Measurements from ENCODE around the gene ZNF471.
A peak's percentile ranks its signal among the peaks of the same experiment; 100 is the strongest.

Gene ZNF471

DNA sequence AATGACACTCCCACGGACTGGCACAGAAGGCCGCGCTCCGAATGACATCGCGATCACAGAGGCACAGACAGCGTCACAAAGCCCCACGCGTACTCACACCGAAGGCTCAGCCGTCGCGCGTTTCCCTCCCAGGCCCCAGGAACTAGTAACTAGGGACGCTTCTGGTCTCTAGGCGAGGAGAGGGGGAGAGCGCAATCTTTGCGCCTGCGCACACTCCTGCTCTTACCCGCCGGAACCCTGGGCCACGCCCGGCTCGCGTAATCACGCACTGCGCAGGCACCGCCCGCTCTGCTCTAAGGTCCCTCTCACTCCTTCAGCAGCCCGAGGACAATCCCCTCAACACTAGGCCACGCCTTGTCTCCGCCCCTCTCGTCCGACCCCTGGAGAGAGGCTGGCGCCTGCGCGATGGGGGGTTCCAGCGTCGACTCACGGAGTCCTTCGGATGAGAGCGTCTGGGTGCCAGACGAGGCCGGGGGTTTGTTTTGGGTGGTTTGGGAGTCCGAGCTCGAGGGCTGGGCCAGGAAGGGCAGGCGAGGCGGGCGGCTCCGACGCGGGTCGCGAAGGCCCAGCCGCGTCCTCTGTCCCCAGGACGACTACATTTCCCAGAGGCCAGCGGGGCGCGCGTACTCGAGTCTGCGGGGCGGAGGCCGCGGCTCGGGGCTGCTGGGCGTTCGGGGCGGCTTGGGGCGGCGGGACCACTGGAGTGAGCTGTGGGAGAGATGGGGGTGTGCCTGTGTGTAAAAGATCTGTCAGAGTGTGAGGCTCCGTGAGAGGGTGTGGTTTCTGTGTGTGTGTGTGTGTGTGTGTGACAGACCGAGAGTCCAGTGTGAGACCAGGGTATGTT, at the start of gene ZNF471:
Gene ZNF471, plus strand, starts transcription at position 410 of the 844 bp plus-strand sequence. CDS start 3,717 bp downstream, outside the sequence.
- DNase-seq (ENCODE audit: low read depth), result peak; percentile 77

DNA sequence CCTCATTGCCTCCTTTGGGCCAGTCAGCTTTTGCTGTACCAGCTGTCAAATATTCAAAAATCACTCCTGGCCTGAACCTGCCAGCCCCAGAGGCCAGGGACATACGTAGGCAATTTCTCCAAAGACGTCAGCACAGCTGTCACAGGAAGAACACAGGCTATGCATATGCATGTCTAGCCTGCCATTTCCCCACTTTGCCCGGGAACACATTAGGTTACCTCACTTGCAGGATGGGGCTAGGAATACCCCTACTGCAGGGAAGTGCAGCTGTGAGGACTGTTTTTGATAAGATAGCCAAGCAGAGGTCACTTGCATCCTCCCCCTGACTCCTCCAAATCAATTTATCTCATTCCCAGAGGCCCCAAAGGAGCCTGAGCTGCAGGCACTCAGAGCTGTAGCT, 33.3 kb upstream of the ZNF471 start:
- DNase-seq (ENCODE audit: low read depth), result no peak

DNA sequence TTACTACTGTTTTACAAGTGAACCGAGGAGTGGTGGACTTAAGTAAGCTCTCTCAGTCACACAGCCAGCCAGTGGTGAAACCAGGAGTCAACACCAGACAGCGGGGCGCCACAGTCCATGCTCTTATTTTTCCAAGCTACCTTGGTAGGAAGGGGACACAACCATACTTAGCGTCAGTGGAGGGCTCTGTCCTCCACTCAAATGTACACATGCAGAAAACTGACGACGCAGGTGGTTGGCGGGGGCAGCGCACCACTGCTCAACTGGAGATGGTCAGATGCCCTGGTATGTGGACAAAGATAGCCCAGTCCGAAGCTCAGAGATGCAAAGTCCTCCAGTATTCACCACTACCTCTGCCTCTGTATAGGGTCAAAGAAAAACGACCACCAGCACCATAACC, 31.6 kb upstream of the ZNF471 start:
- DNase-seq (ENCODE audit: low read depth), result no peak

DNA sequence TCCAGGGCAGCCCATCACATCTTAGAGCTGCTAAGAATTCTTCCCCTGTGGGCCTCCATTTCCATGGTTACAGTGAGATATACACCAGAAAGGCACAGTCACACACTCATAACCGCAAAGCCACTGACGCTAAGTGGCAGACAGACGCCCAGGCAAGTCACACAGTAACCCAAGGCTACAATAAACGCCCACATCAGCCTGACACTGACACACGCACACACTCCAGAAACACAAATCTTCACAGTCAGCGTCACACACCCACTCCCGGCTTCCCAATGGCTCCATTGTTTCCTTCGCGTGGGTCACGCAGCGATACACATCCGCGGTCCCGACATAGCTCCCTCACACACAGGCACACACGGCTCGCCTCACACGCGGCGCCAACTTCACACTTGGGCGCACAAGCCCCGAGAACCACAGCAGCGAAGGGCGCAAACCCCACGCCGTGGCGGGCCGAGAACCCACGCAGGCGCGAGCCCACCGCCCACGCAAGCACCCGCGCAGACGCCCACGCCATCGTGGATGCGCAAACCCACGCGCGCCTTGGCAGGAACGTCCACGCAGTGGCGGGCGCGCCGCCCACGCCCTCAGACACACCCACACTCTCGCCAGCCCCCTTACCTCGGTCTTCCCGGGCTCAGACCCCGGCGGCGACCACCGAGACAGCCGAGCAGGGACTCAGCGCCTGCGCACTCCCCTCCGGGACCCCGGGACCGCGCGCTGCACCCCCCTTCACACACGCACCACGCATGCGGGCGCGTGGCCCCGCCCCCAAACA, 30.8 kb upstream of the ZNF471 start, which contains the start of gene ZNF667:
Gene ZNF667, minus strand, starts transcription at position 695 of the 778 bp plus-strand sequence. CDS start 14,975 bp downstream, outside the sequence.
- peak; percentile 6 for DNase-seq (ENCODE audit: low read depth)

DNA sequence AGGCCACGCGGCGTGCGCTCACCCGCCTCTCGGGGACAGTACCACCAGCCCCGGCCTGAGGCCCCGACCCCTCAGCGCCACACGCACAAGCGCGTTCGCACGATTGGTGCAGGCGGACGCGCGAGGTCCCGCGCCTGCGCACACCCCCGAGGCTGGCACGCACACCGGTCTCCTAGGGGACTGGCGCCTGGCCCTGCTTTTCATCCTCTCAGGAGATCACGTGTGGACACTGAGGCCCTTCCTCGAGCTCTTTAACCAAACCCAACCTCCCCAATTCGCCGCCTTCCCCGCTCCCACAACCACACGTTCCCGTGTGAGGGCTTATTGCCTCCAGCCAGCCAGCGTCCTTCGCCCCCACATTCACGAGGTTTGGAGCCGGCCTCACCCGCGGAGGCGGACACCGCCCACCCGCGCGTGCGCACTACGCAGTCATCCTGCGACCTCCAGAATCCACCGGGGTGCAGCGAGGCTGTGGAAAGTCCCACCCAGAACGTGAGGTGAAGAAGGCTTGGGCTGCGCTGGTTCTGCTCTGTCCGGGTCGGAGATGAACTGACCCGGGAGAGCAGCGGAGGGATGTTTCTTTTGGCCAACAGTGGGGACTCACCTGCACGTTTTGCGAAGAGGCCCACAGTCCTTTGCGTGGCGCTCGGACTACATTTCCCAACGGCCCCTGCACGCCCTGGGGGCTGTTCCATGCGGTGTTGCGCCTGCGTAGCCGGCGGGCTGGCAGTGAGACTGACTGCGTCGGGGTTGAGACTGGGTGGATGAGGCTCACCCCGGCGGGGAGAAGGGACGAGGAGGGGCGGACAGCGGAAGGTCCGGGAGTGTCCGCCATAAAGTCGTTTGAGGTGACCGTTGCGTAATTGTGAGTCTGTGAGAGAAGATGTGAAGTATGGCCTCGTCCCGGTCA, 30.0 kb upstream of the ZNF471 start:
- DNase-seq (ENCODE audit: low read depth), result peak; percentile 59

DNA sequence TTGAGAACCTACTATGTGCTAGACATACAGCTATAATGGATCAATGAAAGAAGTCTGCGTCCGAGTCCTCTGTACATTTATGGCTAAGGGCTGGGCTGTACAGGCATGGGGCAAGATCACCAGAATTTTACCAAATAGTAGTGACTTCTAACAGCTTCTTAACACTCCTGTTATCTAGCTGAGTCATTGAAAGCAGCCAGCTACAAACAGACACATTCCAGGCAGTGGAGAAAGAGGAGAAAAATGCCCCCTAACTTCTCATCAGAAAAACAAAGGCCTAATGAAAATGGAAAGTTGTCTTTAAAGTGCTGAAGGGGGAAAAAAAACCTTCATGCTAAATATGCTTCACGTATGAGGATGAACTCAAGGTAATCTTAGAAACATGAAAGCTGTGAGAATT, 16.3 kb upstream of the ZNF471 start:
- DNase-seq (ENCODE audit: low read depth), result no peak

DNA sequence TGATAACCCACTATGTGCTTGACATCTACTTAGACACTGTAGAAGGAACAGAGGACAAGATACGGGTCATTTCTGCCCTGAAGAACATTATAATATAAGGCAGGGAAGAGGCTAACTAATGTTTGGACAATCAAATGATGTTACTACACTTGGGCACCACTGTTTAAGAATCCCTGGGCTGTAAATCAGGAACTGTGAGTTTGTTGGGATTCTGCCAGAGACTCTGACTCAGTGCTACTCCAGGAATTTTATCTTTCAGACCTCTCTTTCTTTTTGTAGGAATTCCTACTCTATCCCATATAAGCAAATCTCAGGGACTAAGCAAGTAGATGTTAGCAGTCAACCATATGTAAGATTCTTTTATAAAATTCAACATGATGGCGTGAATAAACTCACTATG, 3.1 kb upstream of the ZNF471 start:
- DNase-seq (ENCODE audit: low read depth), result no peak

DNA sequence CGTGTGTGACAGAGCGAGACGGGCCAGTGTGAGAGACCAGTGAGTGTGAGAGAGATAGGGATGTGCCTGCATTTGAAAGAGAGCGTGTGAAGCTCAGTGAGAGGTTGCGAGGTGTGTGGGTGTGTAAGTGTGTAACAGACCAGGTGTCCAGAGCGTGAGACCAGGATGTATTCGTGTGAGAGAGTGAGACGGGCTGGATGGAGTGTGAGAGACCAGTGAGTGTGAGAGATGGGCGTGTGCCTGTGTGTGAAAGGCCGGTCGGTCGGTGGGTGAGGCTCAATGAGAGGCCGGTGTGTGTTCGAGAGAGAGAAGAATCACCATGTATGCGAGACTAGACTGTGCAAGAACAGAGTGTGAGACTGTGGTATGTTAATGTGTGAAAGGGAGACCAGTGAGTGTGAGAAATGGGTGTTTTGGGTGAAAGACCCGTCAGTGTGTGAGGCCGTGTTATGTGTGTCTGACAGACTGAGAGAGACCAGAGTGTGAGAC, 679 bp downstream of the ZNF471 start:
- DNase-seq (ENCODE audit: low read depth), result no peak

DNA sequence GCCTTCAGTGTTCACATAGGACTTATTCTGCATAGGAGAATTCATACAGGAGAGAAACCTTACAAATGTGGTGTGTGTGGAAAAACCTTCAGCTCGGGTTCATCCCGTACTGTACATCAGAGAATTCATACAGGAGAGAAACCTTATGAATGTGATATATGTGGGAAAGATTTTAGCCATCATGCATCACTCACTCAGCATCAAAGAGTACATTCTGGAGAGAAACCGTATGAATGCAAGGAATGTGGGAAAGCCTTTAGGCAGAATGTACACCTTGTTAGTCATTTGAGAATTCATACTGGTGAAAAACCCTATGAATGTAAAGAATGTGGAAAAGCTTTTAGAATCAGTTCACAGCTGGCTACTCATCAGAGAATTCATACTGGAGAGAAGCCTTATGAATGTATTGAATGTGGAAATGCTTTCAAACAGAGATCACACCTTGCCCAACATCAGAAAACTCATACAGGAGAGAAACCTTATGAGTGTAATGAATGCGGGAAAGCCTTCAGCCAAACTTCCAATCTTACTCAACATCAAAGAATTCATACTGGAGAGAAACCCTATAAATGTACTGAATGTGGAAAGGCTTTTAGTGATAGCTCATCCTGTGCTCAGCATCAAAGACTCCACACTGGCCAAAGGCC, 17.7 kb downstream of the ZNF471 start:
- no peak for DNase-seq (ENCODE audit: low read depth)

DNA sequence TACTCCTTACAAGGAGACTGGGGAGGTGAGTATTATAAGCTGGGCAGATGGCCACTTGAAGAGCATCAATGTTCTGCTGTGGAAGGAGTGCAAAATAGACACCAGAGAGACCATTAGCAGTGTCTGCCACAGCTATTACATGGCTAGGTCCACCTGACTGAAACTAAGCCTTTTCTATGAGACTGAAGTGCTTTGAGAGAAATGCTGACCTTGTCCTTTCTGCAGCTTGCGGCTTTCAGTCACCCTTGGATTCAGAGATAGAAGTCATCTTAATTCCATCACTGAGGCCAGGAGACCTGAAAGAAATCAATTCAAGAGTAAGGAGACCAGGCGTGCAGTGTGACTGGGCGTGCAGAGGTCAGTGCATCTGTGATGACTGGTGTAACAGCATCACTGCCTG, 29.8 kb downstream of the ZNF471 start:
- DNase-seq (ENCODE audit: low read depth), result no peak

DNA sequence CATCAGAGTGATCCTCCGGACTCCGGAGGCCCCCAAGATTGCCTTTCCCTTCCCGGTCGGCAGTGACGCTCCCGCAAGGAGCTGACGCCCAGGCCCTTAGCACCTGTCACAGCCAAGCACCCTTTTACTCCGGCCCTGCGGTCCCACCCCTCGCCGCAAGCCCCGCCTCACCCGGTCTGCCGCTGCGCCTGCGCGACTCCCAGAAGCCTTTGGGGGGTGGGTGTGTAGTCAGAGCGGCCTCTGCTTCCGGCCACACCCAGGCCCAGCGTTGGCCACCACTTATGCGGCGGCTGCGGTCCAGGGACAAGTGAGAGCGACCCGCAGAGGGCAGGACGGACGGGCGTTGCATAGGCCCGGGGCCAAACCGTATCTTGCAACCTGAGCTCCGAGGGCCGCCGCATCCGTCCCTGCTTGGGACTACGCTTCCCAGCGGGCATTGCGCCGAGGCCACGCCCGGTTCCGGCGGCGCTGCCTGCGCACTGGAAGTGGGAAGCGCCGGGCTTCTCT, 30.7 kb downstream of the ZNF471 start:
- peak; percentile 83 for DNase-seq (ENCODE audit: low read depth)

DNA sequence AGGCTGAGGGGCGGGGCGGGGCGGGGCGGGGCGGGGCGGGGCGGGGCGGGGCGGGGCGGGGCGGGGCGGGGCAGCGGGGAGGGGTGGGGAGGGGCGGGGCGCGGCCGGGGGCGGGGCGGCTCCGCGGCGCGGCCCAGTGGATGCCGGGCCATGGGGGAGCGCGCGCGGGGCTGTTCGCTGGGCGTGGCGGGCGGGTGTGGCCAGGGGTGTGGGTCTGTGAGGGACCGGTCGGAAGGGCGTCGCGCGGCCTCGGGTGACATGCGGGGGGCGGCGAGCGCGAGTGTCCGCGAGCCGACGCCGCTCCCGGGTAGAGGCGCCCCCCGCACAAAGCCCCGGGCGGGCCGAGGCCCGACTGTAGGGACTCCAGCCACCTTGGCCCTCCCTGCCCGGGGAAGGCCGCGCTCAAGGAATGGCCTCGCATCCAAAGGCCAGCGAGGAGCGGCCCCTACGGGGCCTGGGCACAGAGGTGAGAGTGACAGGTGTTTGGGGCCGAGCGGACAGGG, 31.2 kb downstream of the ZNF471 start, which contains the start of gene ZFP28:
Gene ZFP28, plus strand, starts transcription at position 188 of the 503 bp plus-strand sequence. Its CDS starts 71 bp downstream, at position 259.
- DNase-seq (ENCODE audit: low read depth), result peak; percentile 69

DNA sequence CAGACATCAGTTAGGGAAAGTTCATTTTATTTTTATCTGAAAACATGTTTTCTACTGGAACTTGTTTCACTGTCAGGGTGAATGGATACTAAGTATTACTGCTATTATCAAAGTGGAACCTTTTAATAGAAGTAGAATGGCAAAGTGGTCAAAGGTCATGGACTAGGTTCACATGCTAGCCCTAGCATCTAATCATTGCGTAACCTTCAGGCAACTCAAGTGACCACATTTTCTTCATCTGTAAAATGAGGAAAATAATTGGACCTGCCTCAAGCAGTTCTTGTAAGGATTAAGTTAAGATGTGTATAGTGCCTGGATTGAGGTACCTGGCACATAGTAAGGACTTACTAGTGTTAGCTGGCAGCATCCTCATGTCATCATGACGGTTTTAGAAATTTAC, 36.1 kb downstream of the ZNF471 start:
- no peak for DNase-seq (ENCODE audit: low read depth)

DNA sequence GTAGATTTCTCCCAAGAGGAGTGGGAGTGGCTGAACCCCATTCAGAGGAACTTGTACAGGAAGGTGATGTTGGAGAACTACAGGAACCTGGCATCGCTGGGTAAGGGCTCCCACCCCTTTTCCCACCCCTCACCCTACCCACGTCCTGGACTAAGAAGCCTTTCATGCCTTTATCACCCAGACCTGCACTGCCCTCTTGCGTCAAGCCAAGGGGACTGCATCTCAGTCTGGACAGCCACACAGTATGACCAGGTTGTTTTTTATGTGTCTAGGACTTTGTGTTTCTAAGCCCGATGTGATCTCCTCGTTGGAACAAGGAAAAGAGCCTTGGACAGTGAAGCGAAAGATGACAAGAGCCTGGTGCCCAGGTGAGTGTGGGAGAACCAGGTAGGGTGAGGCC, 39.9 kb downstream of the ZNF471 start:
- DNase-seq (ENCODE audit: low read depth), result no peak

DNA sequence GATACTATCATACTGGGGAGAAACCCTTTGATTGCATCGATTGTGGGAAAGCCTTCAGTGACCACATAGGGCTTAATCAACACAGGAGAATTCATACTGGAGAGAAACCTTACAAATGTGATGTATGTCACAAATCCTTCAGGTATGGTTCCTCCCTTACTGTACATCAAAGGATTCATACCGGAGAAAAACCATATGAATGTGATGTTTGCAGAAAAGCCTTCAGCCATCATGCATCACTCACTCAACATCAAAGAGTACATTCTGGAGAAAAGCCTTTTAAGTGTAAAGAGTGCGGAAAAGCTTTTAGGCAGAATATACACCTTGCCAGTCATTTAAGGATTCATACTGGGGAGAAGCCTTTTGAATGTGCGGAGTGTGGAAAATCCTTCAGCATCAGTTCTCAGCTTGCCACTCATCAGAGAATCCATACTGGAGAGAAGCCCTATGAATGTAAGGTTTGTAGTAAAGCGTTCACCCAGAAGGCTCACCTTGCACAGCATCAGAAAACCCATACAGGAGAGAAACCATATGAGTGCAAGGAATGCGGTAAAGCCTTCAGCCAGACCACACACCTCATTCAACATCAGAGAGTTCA, 46.7 kb downstream of the ZNF471 start:
- DNase-seq (ENCODE audit: low read depth), result no peak

DNA sequence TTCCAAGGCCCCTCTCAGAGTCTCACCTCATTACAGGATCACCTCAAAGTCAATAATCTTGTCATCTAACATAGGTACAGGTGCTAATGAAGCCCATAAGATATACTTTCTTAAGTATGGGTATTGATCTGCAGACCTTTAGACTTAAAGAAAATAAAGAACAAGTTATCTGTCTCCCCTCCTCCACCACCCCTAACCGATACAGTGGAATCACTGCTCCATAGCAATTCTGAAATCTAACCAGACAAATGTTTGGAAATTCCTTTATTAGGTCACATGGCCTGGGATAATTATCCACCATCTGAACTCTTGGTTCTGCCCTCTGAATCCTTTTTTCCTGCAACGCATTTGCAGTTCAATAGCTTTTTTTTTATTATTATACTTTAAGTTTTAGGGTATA, 55.1 kb downstream of the ZNF471 start:
- DNase-seq (ENCODE audit: low read depth), result no peak

DNA sequence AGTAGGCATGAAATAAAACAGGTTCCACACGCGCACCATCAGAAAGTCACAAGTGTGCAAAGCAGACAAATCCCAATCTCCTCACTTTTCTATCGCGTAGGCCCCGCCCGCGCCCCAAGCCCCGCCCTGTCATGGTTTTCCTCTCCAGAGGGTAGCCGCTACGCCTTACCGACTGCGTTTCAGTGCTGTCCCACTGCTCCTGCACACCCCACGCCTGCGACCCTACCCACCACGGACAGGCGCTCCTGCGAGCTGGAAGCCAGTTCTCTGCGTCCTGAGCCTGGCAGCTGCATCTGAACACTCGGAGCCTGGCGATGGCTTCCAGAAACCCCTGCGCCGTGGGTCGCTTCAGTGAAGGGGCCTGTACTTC, 59.2 kb downstream of the ZNF471 start:
- DNase-seq (ENCODE audit: low read depth), result peak; percentile 29

DNA sequence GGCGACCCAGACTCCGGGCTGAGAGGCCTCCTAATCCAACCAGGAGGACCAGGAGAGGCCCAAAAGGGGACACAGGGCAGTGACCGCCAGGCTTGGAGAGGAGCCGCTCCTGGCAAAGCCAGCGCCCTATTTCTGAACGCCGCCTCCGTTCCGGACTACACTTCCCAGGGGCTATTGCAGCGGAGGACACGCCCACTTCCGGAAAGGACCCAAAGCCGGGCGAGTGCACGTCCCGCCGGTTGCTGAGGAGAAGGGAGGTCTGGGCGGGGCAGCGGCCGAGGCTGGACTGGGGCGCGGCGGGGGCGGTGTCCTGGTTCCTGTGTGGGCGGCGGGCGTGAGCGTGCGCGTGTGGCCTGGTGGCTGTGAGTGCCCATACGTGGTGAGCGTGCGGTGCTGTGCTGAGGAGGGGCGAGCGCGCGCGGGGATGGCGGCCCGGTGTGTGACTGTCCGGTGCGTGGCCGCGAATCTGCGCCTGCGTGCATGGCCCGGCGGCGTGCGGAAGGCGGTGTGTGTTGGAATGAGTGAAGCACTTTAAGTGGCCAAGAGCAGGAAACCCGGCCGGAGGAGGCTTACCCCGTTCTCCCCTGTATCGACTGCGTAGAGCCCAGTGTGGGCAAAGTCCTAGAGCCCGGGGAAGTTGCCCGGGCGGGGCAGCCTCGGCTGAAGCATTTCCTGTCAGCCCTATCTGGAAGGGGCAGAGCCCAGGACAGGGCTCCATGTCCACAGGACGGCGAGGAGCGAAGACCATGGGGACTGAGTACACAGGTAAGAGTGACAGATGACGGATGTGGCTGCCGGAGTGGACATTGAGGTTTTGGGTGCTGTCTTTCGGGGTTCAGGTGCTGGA, 59.8 kb downstream of the ZNF471 start, which contains the start of gene ZNF470:
Gene ZNF470, plus strand, starts transcription at position 195 of the 847 bp plus-strand sequence. CDS start 2,844 bp downstream, outside the sequence.
- peak; percentile 82 for DNase-seq (ENCODE audit: low read depth)

DNA sequence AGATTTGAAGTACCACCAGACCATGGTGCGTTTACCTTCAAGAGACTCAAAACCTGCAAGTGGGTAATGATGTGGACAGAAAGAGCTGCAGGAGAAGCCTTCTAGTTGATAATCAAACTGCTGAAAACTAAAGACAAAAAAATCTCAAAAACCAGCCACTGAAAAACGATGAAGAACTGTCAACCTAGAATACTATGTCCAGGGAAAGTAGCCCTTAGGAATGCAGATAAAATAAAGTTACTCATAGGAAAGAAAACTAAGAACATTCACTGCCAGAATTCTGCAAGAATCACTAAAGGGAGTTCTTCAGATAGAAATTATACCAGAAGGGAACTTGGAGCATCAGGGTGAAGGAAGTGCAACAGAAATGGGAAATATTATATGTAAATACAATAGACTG, 64.9 kb downstream of the ZNF471 start:
- DNase-seq (ENCODE audit: low read depth), result no peak

Data from activated T-cell treated with anti-CD3 and anti-CD28 coated beads for 48 hours (primary cell).